HL-60 (cell line): Measurements from ENCODE around the gene MRPL11.

Experiments used
- POLR2AphosphoS5 ChIP-seq: IDR thresholded peaks from 2 replicates; pipeline ENCODE4 v1.6.1; 2012; ENCODE audit warnings: low read depth
- TF ChIP-seq, protein P1 (sequence below): IDR thresholded peaks from one replicate; pipeline ENCODE4 v1.5.1; 2011; ENCODE audit warnings: low read length, control low read depth, inconsistent platforms; ENCODE audit not compliant: insufficient read depth

DNA sequence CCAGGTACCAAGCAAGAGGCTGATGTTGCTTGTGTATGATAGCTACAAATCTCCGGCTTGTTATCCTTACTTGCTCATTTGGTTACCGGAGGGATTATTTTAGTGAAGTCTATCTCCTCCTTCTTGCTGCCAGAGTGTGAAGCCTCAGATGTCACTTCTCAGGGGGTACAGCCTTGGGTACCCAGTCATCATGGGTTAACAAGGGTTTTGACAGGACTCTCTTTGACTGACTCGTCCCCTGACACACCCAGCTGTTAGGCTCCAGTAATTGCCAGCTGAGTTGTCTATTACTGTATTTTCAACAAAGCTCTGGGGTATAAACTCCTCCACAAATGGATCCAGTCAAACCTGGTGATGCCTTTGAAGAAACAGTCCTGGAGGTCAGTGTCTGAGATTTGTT is 16.2 kb upstream of the MRPL11 start:
- TF ChIP-seq, protein P1, sequence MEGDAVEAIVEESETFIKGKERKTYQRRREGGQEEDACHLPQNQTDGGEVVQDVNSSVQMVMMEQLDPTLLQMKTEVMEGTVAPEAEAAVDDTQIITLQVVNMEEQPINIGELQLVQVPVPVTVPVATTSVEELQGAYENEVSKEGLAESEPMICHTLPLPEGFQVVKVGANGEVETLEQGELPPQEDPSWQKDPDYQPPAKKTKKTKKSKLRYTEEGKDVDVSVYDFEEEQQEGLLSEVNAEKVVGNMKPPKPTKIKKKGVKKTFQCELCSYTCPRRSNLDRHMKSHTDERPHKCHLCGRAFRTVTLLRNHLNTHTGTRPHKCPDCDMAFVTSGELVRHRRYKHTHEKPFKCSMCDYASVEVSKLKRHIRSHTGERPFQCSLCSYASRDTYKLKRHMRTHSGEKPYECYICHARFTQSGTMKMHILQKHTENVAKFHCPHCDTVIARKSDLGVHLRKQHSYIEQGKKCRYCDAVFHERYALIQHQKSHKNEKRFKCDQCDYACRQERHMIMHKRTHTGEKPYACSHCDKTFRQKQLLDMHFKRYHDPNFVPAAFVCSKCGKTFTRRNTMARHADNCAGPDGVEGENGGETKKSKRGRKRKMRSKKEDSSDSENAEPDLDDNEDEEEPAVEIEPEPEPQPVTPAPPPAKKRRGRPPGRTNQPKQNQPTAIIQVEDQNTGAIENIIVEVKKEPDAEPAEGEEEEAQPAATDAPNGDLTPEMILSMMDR, result no peak
- no peak for TF ChIP-seq POLR2AphosphoS5
